NCI-H460 (cell line): ENCODE measurements around the gene CREB3L1. TPM values are rescaled to one million over a fixed set of nuclear protein-coding genes. Genes with fewer than 3 reads are reported as not detected.
"Not testable (repeated sequence)": the region's sequence is repeated elsewhere in the genome, so short reads cannot be mapped to it uniquely, and the experiment has no call there.

ENCODE experiments used
- DNase-seq: peaks from one replicate; pipeline ENCODE4 v3.0.0-alpha.2; 2016; ENCODE audit warnings: low read depth; ENCODE audit errors: extremely low read depth
- total RNA-seq: library from RNA; depleted of rRNA; stranded (reverse); fragments of >200 nt; shearing (Covaris generic); gene quantifications from 2 replicates; pipeline ENCODE4 v1.2.3, GENCODE V29; 2014

CREB3L1 gene
- total RNA-seq, 1 experiment from 2014 or later, result 1.7 TPM

- DNase-seq, result peak; percentile 53
These were observed 29.8 kb upstream of the CREB3L1 start for GRCh38 chr11:46247659-46248058.

GRCh38 chr11:46248289-46249102 is 29.0 kb upstream of the CREB3L1 start:
- peak; percentile 49 for DNase-seq

DNA sequence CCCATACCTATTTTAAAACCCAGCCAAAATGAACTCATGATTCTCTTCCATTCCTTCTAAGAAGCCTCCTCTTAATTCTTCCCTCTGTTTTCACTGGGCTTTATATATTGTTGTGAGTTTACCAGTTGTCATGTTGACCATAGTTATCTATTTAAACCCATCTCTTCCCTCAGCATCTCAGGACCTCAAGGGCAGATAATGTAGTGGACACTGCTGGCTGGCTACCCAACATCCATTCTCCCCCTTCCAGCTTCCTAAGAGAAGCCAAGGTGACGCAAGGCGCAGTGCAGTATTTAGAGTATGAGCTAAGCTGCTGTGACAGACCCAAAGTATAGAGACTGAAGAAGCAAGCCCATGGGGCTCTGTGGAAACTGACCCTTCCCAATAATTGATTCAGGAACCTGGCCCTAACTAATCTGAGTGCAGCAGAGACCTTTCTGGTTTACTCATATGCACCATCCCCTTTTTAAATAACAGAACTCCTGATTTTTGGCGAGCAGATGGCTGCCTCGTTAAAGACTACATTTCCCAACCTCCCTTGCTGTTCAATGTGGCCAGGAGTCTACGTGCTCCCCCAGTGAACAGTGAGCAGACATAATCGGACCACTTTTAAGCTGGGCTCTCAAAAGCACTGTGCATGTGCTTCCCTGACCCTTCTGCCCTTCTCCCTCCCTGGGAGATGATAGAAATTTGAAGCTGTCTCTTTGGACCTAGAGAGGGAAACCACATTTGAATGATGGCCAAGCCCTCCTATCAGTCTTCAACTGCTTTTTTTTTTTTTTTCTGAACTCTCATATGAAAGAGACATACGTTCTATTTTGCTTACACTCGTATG is 28.1 kb upstream of the CREB3L1 start:
- DNase-seq, result no peak

DNA sequence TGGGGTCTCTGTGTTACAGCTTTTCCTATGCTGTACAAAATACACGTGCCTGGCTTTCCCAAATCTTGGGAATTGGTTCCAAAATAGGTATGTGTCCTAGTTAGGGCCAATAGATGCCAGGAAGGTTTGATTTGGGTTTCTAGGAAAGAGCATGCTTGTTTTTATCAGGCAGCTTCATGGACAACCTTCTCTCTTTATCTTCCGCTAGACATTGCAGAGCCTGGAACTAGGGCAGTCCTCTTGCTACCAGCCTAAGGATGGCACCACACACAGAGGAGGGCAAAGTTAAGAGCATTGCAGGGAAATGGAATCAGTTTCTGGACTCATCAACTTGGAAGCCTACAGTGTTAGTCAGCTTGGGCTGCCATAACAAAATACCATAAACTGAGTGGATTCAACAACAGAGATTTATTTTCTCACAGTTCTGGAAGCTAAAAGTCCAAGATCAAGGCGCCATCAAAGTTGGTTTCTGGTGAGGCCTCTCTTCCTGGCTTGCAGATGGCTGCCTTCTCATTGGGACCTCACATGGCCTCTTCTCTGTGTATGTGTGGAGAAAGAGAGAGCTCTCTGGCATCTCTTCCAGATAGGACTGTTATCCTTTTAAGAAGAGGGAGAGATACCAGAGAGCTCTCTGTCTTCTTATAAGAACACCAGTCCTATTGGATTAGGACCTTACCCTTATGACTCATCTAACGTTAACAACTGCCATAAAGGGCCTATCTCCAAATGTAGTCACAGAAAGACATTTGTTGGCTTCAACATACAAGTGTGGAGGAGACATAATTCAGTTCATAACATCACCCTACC is 27.3 kb upstream of the CREB3L1 start:
- DNase-seq, result no peak

DNA sequence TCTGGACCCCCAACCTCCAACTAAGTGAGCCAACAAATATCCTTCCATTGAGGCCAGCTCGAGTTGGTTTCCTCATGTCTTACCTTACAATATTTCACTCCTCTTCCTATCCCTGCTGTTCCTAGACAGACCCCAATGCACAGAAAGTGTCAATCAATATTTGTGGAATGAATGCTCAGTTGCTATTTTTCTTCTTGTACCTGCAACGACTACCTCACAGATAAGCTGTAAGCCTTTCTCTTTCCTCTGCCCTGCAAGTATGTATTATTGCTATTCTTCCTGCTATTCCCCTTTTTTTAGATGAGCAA is 26.8 kb upstream of the CREB3L1 start:
- DNase-seq, result no peak

GRCh38 chr11:46251954-46252353 is 25.5 kb upstream of the CREB3L1 start:
- no peak for DNase-seq

GRCh38 chr11:46252373-46252914 is 25.0 kb upstream of the CREB3L1 start:
- DNase-seq, result no peak

DNA sequence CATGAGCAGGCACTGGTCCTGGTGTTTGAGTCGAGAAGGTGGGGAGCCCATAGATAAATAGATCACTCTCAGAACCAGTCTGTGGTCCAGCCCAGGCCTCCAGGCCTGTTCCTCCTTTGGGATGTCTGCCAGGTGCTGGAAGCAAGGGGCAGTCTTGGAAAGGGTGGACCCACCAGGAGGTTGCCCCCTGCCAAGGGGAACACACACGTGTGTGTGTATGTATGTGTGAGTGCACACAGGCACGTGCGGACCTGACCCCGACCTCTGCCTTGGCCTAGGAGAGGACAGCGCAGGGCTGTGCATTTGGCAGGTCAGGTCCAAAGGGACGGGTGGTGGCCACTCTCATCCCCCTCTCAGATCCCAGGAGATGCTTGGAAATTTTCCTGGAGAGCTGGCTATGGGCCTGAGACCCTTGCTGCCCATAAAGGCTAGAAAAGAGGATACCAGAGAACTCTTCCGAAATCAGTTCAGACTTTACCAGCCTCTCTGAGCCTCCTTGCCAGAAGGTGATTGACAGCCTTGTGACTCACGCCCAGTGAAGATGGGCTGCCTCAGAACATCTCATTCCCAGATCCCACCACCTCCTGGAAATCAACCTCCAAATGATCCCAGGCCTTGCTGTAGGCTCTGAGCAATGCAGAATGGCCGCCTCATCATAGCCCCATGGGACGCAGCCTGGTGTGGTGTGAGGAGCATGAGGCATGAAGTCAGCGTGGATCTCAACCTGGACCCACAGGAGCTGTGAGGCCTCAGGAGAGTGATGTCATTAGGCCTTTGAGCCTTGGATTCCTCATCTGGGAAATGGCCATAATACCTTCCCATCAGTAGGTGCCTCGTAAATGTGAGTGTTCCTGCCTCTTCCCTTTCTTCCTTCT is 24.0 kb upstream of the CREB3L1 start:
- DNase-seq, result no peak

- DNase-seq, result no peak
These were observed 23.4 kb upstream of the CREB3L1 start for GRCh38 chr11:46254133-46254491.

DNA sequence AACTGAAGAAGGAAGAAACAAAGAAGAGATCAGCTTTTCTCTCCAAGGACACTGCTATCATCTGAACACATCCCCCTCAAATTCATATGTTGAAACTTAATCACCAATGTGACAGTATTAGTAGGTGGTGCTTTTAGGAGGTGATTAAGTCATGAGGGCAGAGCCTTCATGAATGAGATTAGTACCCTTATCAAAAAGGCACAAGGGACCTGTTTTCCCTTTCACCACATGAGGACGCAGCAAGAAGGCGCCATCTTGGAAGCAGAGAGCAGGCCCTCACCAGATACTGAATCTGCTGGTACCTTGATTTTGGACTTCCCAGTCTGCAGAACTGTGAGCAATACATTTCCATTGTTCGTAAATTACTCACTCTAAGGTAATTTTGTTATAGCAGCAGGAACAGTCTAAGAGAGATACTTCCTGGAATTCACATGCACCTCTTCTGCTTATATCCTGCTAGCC is 20.9 kb upstream of the CREB3L1 start:
- DNase-seq, result no peak

DNA sequence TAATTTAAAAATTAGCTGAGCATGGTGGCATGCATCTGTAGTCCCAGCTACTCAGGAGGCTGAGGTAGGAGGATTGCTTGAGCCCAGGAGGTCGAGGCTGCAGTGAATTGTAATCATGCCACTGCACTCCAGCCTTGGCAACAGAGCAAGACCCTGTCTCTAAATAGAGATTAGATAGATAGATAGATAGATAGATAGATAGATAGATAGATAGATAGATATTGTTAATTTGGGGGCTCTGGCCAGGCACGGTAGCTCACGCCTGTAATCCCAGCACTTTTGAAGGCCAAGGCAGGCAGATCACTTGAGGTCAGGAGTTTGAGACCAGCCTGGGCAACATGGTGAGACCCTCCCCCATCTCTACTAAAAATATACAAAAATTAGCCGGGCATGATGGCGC is 18.1 kb upstream of the CREB3L1 start:
- DNase-seq, result not testable (repeated sequence)

DNA sequence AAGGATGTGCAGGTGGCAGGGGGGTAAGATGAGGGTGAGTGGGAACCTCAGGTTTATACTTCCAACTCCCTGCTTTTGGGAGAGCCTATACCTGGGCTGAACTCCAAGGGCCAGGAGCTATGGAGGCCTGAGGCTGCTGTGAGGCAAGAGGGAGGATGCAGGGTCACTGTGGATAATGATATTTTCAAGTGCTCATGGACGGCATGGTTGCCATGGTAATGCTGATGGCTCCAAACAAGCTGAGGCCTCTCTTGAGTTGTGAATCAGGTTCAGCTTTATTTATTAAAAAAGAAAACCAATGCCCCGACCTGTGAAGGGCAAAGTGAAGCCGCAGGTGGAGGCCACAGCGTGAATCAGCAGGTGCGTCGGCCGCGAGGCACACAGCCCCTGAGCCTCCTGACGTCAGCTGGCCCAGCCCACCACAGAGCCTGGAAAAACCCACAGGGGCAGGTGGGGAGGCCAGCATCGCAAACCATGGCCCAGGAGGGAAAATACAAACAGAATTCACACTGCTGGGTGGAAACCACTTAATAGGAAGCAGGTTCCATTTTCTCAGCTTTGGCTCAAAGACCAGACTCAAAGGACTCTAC is 17.4 kb upstream of the CREB3L1 start:
- no peak for DNase-seq

DNA sequence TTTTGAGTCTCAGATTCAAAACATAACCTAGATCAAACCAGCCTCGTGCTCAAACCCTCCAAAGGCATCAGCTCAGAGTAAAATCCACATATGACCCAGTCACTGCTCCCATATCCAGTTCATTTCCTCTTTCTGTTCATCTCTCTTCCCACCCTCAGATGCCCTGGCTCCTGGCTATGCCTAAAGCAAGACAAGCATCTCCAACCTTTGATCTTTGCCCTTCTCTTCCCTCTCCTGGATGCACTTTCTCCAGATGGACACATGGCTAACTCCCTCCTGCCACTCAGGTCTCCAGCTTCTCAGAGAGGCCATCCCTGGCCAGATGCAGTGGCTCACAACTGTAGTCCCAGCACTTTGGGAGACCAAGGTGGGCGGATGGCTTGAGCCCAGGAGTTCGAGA is 14.3 kb upstream of the CREB3L1 start:
- DNase-seq, result no peak

GRCh38 chr11:46264030-46264429 is 13.4 kb upstream of the CREB3L1 start:
- DNase-seq, result no peak

GRCh38 chr11:46264976-46265375 is 12.5 kb upstream of the CREB3L1 start:
- no peak for DNase-seq

DNA sequence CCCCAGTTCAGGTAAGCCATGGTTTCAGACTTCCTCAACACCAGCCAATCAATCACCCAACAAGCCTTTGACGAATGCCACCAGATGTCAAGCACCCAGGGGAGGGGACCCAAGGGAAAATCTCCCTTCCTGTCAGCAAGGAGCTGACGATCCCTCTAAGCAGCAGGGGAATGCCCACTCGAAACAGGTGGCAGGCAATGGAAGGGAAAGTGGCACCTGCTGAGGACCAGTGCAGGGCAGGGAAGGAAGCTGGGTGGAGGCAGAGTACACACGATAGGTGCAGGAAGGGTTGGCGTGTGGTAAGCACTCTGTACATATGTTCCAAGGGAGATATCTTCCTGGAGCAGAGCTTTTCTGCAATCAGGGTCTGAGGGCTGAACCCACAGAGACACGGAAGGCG is 11.7 kb upstream of the CREB3L1 start:
- DNase-seq, result no peak

- DNase-seq, result no peak
These were observed 9.5 kb upstream of the CREB3L1 start for GRCh38 chr11:46267930-46268329.

GRCh38 chr11:46270684-46271083 is 6.8 kb upstream of the CREB3L1 start:
- DNase-seq, result no peak

GRCh38 chr11:46271407-46271806 is 6.1 kb upstream of the CREB3L1 start:
- no peak for DNase-seq
